ENCODE data around the gene PCNP. TPM values are rescaled to one million over a fixed set of nuclear protein-coding genes. Genes with fewer than 3 reads are reported as not detected.
A peak's percentile ranks its signal among the peaks of the same experiment; 100 is the strongest.
"Not testable (repeated sequence)": the region's sequence is repeated elsewhere in the genome, so short reads cannot be mapped to it uniquely, and the experiment has no call there.

PCNP gene
- total RNA-seq, 2 donors from 2014 or later = 192 to 214 TPM

DNA sequence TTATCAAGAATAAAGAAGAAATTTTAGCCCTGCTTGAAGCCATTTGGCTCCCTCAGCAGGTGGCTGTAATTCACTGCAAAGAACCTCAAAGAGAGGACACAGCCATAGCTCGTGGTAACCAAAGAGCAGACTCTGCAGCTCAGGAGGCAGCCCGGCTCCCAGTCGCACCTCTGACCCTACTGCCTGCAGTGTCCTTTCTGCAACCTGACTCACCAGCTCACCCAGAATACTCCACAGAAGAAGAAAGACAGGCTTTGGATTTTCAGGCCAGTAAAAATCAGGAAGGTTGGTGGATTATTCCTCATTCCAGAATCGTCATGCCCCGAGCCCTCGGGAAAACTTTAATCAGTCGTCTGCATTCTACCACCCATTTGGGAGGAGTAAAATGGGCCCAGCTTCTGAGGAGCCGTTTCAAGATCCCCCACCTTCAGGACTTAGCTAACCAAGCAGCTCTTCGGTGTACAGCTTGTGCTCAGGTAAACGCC is 64.3 kb downstream of the PCNP start:
- H3K4me3 ChIP-seq (ENCODE audit: low read length) = no peak overlapping the region
- no peaks in the 10 kb centered on the region for H3K9me3 Mint-ChIP-seq
- TF ChIP-seq, protein P1, sequence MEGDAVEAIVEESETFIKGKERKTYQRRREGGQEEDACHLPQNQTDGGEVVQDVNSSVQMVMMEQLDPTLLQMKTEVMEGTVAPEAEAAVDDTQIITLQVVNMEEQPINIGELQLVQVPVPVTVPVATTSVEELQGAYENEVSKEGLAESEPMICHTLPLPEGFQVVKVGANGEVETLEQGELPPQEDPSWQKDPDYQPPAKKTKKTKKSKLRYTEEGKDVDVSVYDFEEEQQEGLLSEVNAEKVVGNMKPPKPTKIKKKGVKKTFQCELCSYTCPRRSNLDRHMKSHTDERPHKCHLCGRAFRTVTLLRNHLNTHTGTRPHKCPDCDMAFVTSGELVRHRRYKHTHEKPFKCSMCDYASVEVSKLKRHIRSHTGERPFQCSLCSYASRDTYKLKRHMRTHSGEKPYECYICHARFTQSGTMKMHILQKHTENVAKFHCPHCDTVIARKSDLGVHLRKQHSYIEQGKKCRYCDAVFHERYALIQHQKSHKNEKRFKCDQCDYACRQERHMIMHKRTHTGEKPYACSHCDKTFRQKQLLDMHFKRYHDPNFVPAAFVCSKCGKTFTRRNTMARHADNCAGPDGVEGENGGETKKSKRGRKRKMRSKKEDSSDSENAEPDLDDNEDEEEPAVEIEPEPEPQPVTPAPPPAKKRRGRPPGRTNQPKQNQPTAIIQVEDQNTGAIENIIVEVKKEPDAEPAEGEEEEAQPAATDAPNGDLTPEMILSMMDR (conservative IDR thresholded peaks at IDR 0.05) = peak; percentile 40
- WGBS, 2 experiments (ENCODE audit: insufficient coverage in 1 of 2, insufficient read length in 1 of 2) = 71 to 74% methylated on average over 4 to 10 of the region's 10 CpGs
- H3K27me3 ChIP-seq (ENCODE audit: control insufficient read depth, insufficient read depth, low read length, poor library complexity, severe bottlenecking) = no peaks in the 10 kb centered on the region
- H3K9ac ChIP-seq (ENCODE audit: extremely low read depth, low read length, poor library complexity, severe bottlenecking) = no peak overlapping the region
- peaks cover 59% of the 10 kb centered on the region for H3K4me1 Mint-ChIP-seq
- H3K27me3 Mint-ChIP-seq (ENCODE audit: insufficient read depth) = no peaks in the 10 kb centered on the region
- H3K36me3 Mint-ChIP-seq (ENCODE audit: low read depth) = peaks cover 11% of the 10 kb centered on the region
- no peak overlapping the region for H3K27ac ChIP-seq (ENCODE audit: low read depth, low read length)
- no peak overlapping the region for H3K4me3 Mint-ChIP-seq
- H3K36me3 ChIP-seq (ENCODE audit: control insufficient read depth, insufficient read depth, low read length) = no peaks in the 10 kb centered on the region
- H3K4me1 ChIP-seq (ENCODE audit: control insufficient read depth, insufficient read depth, low read length) = peaks cover 37% of the 10 kb centered on the region
- peak; percentile 83 for DNase-seq
- H3K9me3 ChIP-seq (ENCODE audit: control insufficient read depth, low read length) = no peaks in the 10 kb centered on the region
- H3K27ac Mint-ChIP-seq = peak overlapping the region; percentile 90

DNA sequence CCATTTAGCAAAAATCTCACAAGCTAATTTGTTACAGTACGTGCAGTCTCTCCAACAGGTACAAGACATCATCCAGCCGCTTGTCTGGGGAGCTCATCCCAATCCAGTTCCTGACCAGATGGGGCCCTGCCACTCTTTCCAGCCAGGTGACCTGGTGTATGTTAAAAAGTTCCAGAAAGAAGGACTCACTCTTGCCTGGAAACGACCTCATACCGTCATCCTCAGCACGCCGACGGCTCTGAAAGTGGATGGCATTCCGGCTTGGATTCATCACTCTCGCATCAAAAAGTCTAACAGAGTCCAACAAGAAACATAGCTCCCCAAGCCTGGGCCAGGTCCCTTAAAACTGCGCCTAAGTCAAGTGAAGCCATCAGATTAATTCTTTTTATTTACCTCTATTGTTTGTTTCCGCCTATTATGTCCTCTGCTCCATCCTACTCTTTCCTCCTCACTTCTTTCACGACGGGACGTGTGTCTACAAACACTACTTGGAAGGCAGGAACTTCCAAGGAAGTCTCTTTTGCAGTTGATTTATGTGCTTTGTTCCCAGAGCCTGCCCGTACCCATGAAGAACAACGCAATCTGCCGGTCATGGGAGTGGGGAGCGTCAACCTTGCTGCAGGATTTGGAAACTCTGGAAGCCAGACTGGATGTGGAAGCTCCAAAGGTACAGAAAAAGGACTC is 65.4 kb downstream of the PCNP start:
- Histone ChIP-seq H3K27me3 (ENCODE audit: control insufficient read depth, insufficient read depth, low read length, poor library complexity, severe bottlenecking) (no peaks in the 10 kb centered on the region), H3K9ac (ENCODE audit: extremely low read depth, low read length, poor library complexity, severe bottlenecking) (no peak overlapping the region), H3K36me3 (ENCODE audit: control insufficient read depth, insufficient read depth, low read length) (no peaks in the 10 kb centered on the region), H3K9me3 (ENCODE audit: control insufficient read depth, low read length) (no peaks in the 10 kb centered on the region), H3K27ac (ENCODE audit: low read depth, low read length) (no peak overlapping the region), H3K4me1 (ENCODE audit: control insufficient read depth, insufficient read depth, low read length) (peaks cover 37% of the 10 kb centered on the region), H3K4me3 (ENCODE audit: low read length) (no peak overlapping the region)
- no peak overlapping the region for H3K27ac Mint-ChIP-seq
- no peaks in the 10 kb centered on the region for H3K9me3 Mint-ChIP-seq
- TF ChIP-seq, protein P1 (conservative IDR thresholded peaks at IDR 0.05) = no peak
- 91% methylated on average over 18 of the region's 18 CpGs; no CpG with 5 or more reads in 1 of the 2 experiments for WGBS, 2 experiments (ENCODE audit: insufficient coverage in 1 of 2, insufficient read length in 1 of 2)
- no peaks in the 10 kb centered on the region for H3K27me3 Mint-ChIP-seq (ENCODE audit: insufficient read depth)
- H3K4me1 Mint-ChIP-seq = peaks cover 65% of the 10 kb centered on the region
- no peak overlapping the region for H3K4me3 Mint-ChIP-seq
- H3K36me3 Mint-ChIP-seq (ENCODE audit: low read depth) = peaks cover 8% of the 10 kb centered on the region
- no peak for DNase-seq

DNA sequence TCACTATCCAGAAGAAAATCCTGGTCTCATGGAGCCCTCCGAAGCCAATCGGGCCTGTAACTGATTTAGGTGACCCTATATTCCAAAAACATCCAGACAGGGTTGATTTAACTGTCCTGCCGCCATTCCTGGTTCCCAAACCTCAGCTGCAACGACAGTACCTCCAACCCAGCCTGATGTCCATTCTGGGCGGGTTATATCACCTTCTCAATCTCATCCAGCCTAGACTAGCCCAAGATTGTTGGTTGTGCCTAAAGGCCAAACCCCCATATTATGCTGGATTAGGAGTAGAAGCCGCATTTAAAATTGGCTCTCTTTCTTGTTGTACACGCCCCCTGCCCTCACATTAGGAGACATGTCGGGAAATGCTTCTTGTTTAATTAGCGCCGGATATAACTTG is 66.3 kb downstream of the PCNP start:
- DNase-seq = no peak
- peaks cover 57% of the 10 kb centered on the region for H3K4me1 Mint-ChIP-seq
- peaks cover 8% of the 10 kb centered on the region for H3K36me3 Mint-ChIP-seq (ENCODE audit: low read depth)
- no peaks in the 10 kb centered on the region for H3K27me3 ChIP-seq (ENCODE audit: control insufficient read depth, insufficient read depth, low read length, poor library complexity, severe bottlenecking)
- H3K27me3 Mint-ChIP-seq (ENCODE audit: insufficient read depth) = no peaks in the 10 kb centered on the region
- H3K4me1 ChIP-seq (ENCODE audit: control insufficient read depth, insufficient read depth, low read length) = peaks cover 30% of the 10 kb centered on the region
- H3K9ac ChIP-seq (ENCODE audit: extremely low read depth, low read length, poor library complexity, severe bottlenecking) = no peak overlapping the region
- no peak overlapping the region for H3K27ac ChIP-seq (ENCODE audit: low read depth, low read length)
- no peaks in the 10 kb centered on the region for H3K9me3 Mint-ChIP-seq
- H3K4me3 ChIP-seq (ENCODE audit: low read length) = no peak overlapping the region
- no peaks in the 10 kb centered on the region for H3K36me3 ChIP-seq (ENCODE audit: control insufficient read depth, insufficient read depth, low read length)
- no peak overlapping the region for H3K4me3 Mint-ChIP-seq
- 91 to 95% methylated on average over 3 to 10 of the region's 10 CpGs for WGBS, 2 experiments (ENCODE audit: insufficient coverage in 1 of 2, insufficient read length in 1 of 2)
- TF ChIP-seq, protein P1 (conservative IDR thresholded peaks at IDR 0.05) = no peak
- H3K9me3 ChIP-seq (ENCODE audit: control insufficient read depth, low read length) = no peaks in the 10 kb centered on the region
- no peak overlapping the region for H3K27ac Mint-ChIP-seq

DNA sequence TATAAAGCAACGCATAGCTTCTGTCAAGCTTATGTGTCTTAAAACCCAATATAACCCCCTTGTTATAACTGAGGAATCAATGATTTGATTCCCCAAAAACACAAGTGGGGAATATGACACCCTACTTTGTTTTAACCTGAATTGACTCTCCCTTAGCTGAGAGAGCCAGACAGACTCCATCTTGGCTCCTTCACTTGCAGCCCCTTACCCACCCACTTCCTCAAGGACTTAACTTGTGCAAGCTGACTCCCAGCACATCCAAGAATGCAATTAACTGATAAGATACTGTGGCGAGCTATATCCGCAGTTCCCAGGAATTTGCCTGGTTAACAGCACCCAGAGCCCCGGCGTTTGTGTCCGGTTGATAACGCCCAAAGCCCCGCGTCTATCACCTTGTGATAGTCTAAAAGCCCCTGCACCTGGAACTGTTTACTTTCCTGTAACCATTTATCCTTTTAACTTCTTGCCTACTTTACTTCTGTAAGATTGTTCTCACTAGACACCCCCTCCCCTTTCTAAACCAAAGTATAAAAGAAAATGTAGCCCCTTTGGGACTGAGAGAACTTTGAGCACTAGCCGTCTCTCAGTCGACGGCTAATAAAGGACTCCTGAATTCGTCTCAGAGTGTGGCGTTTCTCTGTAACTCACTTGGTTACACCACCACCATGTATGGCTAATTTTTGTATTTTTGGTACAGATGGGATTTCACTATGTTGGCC is 67.6 kb downstream of the PCNP start:
- peaks cover 20% of the 10 kb centered on the region for H3K4me1 ChIP-seq (ENCODE audit: control insufficient read depth, insufficient read depth, low read length)
- not testable (repeated sequence) for H3K27me3 Mint-ChIP-seq (ENCODE audit: insufficient read depth); H3K9me3 ChIP-seq (ENCODE audit: control insufficient read depth, low read length); H3K9me3 Mint-ChIP-seq; H3K4me3 ChIP-seq (ENCODE audit: low read length); H3K4me3 Mint-ChIP-seq; H3K27me3 ChIP-seq (ENCODE audit: control insufficient read depth, insufficient read depth, low read length, poor library complexity, severe bottlenecking); H3K36me3 ChIP-seq (ENCODE audit: control insufficient read depth, insufficient read depth, low read length)
- H3K36me3 Mint-ChIP-seq (ENCODE audit: low read depth) = peaks cover 15% of the 10 kb centered on the region
- H3K9ac ChIP-seq (ENCODE audit: extremely low read depth, low read length, poor library complexity, severe bottlenecking) = peak overlapping the region; percentile 39
- H3K27ac Mint-ChIP-seq = peak overlapping the region; percentile 88
- H3K27ac ChIP-seq (ENCODE audit: low read depth, low read length) = peak overlapping the region; percentile 71
- 65 to 69% methylated on average over 12 to 14 of the region's 14 CpGs for WGBS, 2 experiments (ENCODE audit: insufficient coverage in 1 of 2, insufficient read length in 1 of 2)
- peaks cover 51% of the 10 kb centered on the region for H3K4me1 Mint-ChIP-seq
- DNase-seq = peak; percentile 70
